Measurements from ENCODE around the gene CCDC190.
"Not testable (repeated sequence)": the region's sequence is repeated elsewhere in the genome, so short reads cannot be mapped to it uniquely, and the experiment has no call there.

CCDC190 gene

DNA sequence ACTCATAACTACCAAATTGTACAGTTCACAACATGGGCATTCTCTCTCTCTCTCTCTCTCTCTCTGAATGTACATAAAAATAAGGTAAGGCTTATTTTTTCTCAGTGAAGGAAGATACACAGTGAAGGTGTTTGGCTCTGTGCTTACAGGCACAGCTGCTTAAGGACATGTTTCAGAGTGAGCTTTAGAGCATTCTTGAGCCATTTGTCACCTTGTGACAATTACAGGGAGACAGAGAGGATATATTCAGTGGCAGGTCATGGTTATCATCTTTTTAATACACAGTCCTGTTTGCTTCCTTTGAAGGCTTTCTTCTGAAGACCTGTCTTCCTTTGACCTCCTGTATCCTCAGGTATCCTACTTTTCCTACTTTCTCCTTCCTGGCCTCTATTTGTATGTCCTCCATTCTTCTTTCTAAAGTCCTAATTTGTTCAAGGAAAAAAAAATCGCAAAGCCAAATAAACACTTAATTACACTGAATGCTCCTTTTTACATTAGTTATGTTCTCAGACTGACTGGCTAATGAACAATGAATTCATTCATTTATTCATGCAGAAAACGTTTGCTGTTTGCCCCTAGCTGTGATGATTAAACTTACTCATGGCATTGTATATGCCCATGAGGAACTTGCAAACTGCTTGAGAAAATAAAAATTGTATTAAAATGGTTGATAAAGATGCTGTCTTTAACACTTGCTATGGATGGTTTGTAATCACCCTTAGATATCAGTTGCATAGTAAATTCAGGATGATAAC is 37.0 kb downstream of the CCDC190 start:
- no peak for DNase-seq

DNA sequence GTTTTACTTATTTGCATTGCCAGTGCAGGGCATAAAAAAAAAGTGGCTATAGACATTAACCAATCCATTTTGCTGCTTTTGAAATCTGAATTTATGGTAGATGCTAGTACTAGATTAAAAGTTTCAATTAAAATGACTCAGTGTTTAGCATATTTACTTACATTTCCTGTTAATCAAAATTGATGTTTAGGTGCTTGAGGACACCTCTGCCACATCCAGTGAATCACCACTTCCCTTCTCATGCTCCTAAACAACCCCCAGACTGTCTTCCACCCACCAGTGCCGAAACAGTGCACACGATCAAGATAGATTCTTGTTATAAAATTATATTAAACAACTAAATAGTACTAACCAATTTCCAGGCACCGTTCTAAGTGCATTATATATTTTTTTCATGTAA is 37.7 kb downstream of the CCDC190 start:
- DNase-seq = no peak

DNA sequence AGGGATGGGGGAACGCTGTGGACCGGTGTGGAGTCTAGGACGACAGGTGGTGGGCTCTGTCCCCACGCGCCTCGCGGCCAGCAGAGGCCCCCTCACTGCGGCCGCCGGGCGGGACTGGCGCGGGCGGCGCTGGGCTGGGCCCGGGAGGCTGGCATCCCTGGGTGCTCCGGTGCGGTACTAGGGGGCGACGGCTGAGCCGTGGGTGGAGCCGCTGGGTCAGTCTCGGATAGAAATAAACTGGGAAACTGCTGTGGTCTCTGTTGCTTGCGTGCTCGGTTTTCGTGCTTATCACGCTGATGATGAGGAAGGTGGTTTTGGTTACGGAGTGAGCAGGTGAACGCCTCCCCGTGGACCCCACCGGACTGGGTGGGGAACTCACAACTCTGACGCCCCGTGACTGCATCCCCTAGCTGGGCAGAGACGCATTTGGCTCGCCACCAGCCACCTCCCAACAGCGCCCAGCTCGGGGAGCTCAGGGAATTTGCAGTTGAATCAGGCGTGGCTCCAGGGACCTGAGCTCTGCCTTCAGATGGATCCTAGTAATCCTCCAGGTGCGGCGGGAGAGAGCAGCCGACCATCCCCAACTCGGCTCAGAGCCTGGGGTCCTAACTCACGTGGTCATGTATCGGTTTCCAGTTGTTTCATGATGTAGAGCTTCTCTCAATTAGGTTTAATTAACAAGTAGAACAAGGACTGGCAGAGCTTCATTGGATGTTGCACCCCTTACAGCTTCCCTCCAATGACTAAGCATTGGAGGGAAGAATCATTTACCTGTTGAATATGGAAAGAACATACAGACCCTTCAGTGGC is 38.4 kb downstream of the CCDC190 start:
- no peak for DNase-seq

DNA sequence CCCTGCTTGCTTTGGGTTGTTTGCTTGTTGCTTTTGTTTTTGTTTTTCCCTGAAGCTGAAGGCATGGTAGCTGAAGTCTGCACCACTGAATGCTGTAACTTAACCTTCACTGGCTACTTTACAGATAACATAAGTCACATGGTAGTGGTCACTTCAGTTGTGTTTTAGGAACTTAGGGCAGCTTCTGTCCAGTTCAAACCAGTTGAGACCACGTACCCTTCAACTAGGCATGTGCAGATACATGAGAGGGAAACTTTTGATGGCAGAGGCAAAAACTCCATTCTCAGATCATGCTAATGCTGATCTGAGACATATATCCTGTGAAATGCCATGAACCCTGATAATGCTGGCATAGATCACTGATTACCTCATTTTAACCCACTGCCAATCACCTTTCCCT is 42.3 kb downstream of the CCDC190 start:
- DNase-seq = not testable (repeated sequence)

DNA sequence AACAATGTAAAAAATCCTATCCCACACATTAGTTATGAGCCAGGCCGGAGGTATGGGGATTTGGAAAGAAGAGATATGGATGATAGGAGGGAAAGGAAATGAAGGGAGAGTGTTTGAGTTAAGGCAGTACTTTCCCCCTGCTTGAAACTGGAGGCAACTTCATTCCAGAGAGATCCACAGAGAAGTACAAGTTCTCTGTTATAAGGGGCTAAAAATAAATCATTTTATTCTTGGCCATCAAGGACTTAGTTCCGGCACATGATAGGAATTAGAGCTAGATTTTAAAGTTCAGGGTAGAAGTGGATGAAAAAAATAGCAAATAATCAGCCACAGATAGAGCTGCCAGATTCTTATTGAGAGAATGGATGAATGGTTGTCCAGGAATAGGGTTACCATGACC is 42.8 kb downstream of the CCDC190 start:
- DNase-seq = not testable (repeated sequence)

DNA sequence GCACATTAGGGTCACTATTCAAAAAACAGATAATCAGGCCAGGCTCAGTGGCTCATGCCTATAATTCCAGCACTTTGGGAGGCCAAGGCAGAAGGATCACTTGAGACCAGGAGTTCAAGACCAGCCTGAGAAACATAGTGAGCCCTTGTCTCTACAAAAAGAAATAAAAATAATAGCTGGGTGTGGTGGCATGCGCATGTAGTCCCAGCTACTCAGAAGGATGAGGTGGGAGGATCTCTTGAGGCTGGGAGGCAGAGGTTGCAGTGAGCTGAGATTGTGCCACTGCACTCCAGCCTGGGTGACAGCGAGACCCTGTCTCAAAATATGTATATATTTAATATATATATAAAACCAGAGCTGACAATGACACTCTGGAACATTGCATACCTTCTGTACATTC is 48.6 kb downstream of the CCDC190 start:
- DNase-seq = not testable (repeated sequence)

DNA sequence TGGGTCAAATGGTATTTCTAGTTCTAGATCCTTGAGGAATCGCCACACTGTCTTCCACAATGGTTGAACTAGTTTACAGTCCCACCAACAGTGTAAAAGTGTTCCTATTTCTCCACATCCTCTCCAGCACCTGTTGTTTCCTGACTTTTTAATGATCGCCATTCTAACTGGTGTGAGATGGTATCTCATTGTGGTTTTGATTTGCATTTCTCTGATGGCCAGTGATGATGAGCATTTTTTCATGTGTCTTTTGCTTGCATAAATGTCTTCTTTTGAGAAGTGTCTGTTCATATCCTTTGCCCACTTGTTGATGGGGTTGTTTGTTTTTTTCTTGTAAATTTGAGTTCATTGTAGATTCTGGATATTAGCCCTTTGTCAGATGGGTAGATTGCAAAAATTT is 53.5 kb downstream of the CCDC190 start:
- not testable (repeated sequence) for DNase-seq
